B cell (primary cell): ENCODE results near the gene VPS26A. TPM values are rescaled to one million over a fixed set of nuclear protein-coding genes. Genes with fewer than 3 reads are reported as not detected.

Source experiments
- ATAC-seq: fragments of 200-7000 bp; cut with Tn5 transposase; one replicate; pipeline ENCODE4 v1.10.0; 2021; ENCODE audit warnings: low read depth, mild to moderate bottlenecking, moderate number of reproducible peaks, moderate library complexity
- CTCF ChIA-PET: fragments of 350-600 bp; sonication (Branson Sonifier 250); formaldehyde crosslinking; loops from one replicate; lab custom pipeline; 2021; ENCODE audit warnings: antibody characterized with exemption, inconsistent platforms; lab: Charles Lee
- POLR2A ChIA-PET: fragments of 350-600 bp; sonication (Branson Sonifier 250); formaldehyde crosslinking; loops from one replicate; lab custom pipeline; 2021; ENCODE audit warnings: antibody characterized with exemption; lab: Charles Lee
- DNase-seq: peaks from one replicate; pipeline ENCODE4 v3.0.0; 2013
- H2AFZ ChIP-seq: 2 replicates; pipeline ENCODE4 v1.6.1; 2012; ENCODE audit warnings: mild to moderate bottlenecking, low read depth, low read length; ENCODE audit not compliant: insufficient read depth, poor library complexity, severe bottlenecking
- H3K27ac ChIP-seq, 2 donors: 1 replicate in 1 of 2; 2 replicates in 1 of 2; pipeline ENCODE4 v1.5.1; 2012 to 2013; ENCODE audit warnings: low read length in 2 of 2, mild to moderate bottlenecking in 2 of 2, moderate library complexity in 1 of 2
- H3K27me3 ChIP-seq, 4 experiments: fragments of 200-600 bp in 1 of 4; sonication (generic) in 1 of 4; replicated peaks in 1 of 4; 1 replicate in 2 of 4; 2 replicates in 2 of 4; pipeline versions ENCODE4 v1.6.1 to v1.7.0; 2013 to 2016; ENCODE audit warnings: low read length in 3 of 4, mild to moderate bottlenecking in 2 of 4, mixed read lengths in 1 of 4, moderate library complexity in 1 of 4; ENCODE audit not compliant: insufficient read depth in 4 of 4, control insufficient read depth in 3 of 4; ENCODE audit errors: control extremely low read depth in 1 of 4
- H3K36me3 ChIP-seq, 2 experiments: replicated peaks in 1 of 2; 1 replicate in 1 of 2; 2 replicates in 1 of 2; pipeline versions ENCODE4 v1.6.1 to v1.7.1; 2013; ENCODE audit warnings: low read length in 1 of 2; ENCODE audit not compliant: insufficient read depth in 2 of 2, control insufficient read depth in 1 of 2; ENCODE audit errors: control extremely low read depth in 1 of 2, extremely low read depth in 1 of 2
- H3K4me1 ChIP-seq, 2 donors: fragments of 200-600 bp in 1 of 2; sonication (generic) in 1 of 2; 1 replicate in 1 of 2; 2 replicates in 1 of 2; pipeline versions ENCODE4 v1.5.1 to v1.6.1; 2013 to 2017; ENCODE audit warnings: low read length in 2 of 2; ENCODE audit not compliant: control insufficient read depth in 2 of 2, insufficient read depth in 2 of 2
- H3K4me2 ChIP-seq: replicated peaks from 2 replicates; pipeline ENCODE3; 2012; ENCODE audit warnings: mild to moderate bottlenecking, low read depth, low read length; ENCODE audit not compliant: poor library complexity, severe bottlenecking
- H3K4me3 ChIP-seq, 5 experiments: fragments of 200-600 bp in 1 of 5; sonication (generic) in 1 of 5; 1 replicate in 3 of 5; 2 replicates in 2 of 5; pipeline versions ENCODE4 v1.5.1 to v1.7.0; 2011 to 2016; ENCODE audit warnings: low read length in 4 of 5, mild to moderate bottlenecking in 4 of 5, low read depth in 2 of 5, control low read depth in 1 of 5, moderate library complexity in 1 of 5; ENCODE audit not compliant: insufficient read depth in 1 of 5; ENCODE audit errors: control extremely low read depth in 1 of 5, extremely low read depth in 1 of 5
- H3K79me2 ChIP-seq: fragments of 200-600 bp; sonication (generic); one replicate; pipeline ENCODE4 v1.6.0; 2016; ENCODE audit warnings: low read length; ENCODE audit not compliant: control insufficient read depth, insufficient read depth
- H3K9ac ChIP-seq: fragments of 200-600 bp; sonication (generic); 2 replicates; pipeline ENCODE4 v1.6.1; 2017; ENCODE audit warnings: mild to moderate bottlenecking, low read length, moderate library complexity
- H3K9me3 ChIP-seq, 3 donors: one replicate each; pipeline versions ENCODE4 v1.6.1 to v1.7.1; 2013; ENCODE audit warnings: low read length in 2 of 3; ENCODE audit not compliant: control insufficient read depth in 2 of 3, insufficient read depth in 1 of 3; ENCODE audit errors: control extremely low read depth in 1 of 3
- H4K20me1 ChIP-seq: 2 replicates; pipeline ENCODE4 v1.6.0; 2012; ENCODE audit warnings: mild to moderate bottlenecking, low read length; ENCODE audit not compliant: insufficient read depth, control insufficient read depth, poor library complexity, severe bottlenecking
- H3K27ac Mint-ChIP-seq: one replicate; pipeline ENCODE4 v1.8.0; 2021; ENCODE audit warnings: mixed read lengths
- H3K27me3 Mint-ChIP-seq: one replicate; pipeline ENCODE4 v1.8.0; 2021; ENCODE audit warnings: mixed read lengths
- H3K4me1 Mint-ChIP-seq: one replicate; pipeline ENCODE4 v1.8.0; 2021; ENCODE audit warnings: mixed read lengths
- H3K4me3 Mint-ChIP-seq: one replicate; pipeline ENCODE4 v1.8.0; 2021; ENCODE audit warnings: mixed read lengths
- H3K9me3 Mint-ChIP-seq: one replicate; pipeline ENCODE4 v1.8.0; 2022; ENCODE audit warnings: mixed read lengths; ENCODE audit not compliant: insufficient read depth
- CTCF ChIP-seq: fragments of 200-600 bp; IDR thresholded peaks from one replicate; pipeline ENCODE4 v1.8.0; 2022; ENCODE audit warnings: antibody characterized with exemption, mild to moderate bottlenecking
- EZH2 ChIP-seq: IDR thresholded peaks from 2 replicates; pipeline ENCODE4 v1.6.1; 2012; ENCODE audit warnings: borderline replicate concordance, low read depth, mild to moderate bottlenecking, moderate library complexity, low read length; ENCODE audit not compliant: insufficient read depth, poor library complexity, severe bottlenecking
- WGBS: methylation state at CpG from one replicate; pipeline ENCODE4 v1.1.5; 2013; ENCODE audit warnings: missing lambda C conversion rate; ENCODE audit not compliant: insufficient coverage; 5-methylcytosine and 5-hydroxymethylcytosine counted together
- intact Hi-C: fragments of 100-400 bp; cut with micrococcal nuclease; formaldehyde crosslinking; loops from one replicate; pipeline ENCODE4 v1.10.0; 2022
- polyA plus RNA-seq: library from polyadenylated mRNA; depleted of rRNA; stranded (reverse); fragments of >200 nt; gene quantifications from 2 replicates; pipeline ENCODE4 v1.2.3, GENCODE V29; 2012
- total RNA-seq, 2 donors: library from RNA; stranded (reverse); fragments of 120-200 nt in 1 of 2; gene quantifications; 1 replicate in 1 of 2; 2 replicates in 1 of 2; pipeline versions ENCODE4 v1.2.3 to v1.2.4, GENCODE V29; 2013 to 2022

The VPS26A gene
- total and polyA plus RNA-seq, 2 donors (not counting 1 experiment from before 2014, with no cell fraction given): 5.0 to 29.9 TPM

- Histone ChIP-seq H3K9me3 (no peaks in the 10 kb centered on the region), H3K36me3 (peaks cover 4 to 6% of the 10 kb centered on the region in 2 experiments), H2AFZ (no peak overlapping the region), H3K9ac (no peak overlapping the region), H3K4me1 (no peaks in the 10 kb centered on the region), H4K20me1 (peaks cover 18% of the 10 kb centered on the region), H3K4me3 (no peak overlapping the region), H3K27me3 (no peaks in the 10 kb centered on the region), H3K79me2 (peaks cover 60% of the 10 kb centered on the region), H3K27ac (no peak overlapping the region), H3K4me2 (no peak overlapping the region)
- TF ChIP-seq EZH2: no peak
- no peak for TF ChIP-seq CTCF
- DNase-seq (no peak), ATAC-seq (no peak)
- H3K27ac Mint-ChIP-seq: no peak overlapping the region
- no peaks in the 10 kb centered on the region for H3K27me3 Mint-ChIP-seq
- CTCF ChIA-PET: no interaction called here
- WGBS: no CpG with 5 or more reads among the region's 3 CpGs
- POLR2A ChIA-PET: no interaction called here
- peaks cover 8% of the 10 kb centered on the region for H3K4me1 Mint-ChIP-seq
- H3K9me3 Mint-ChIP-seq: no peaks in the 10 kb centered on the region
- intact Hi-C loops: no loop called here
- no peak overlapping the region for H3K4me3 Mint-ChIP-seq
These were observed 28.0 kb downstream of the VPS26A start for GRCh38 chr10:69151984-69152383.

GRCh38 chr10:69153227-69153626, 29.2 kb downstream of the VPS26A start:
- Histone ChIP-seq H3K4me3 (no peak overlapping the region), H3K4me2 (no peak overlapping the region), H3K27me3 (no peaks in the 10 kb centered on the region), H4K20me1 (peaks cover 18% of the 10 kb centered on the region), H3K9ac (no peak overlapping the region), H3K79me2 (peaks cover 48% of the 10 kb centered on the region), H2AFZ (no peak overlapping the region), H3K36me3 (peaks cover 6 to 19% of the 10 kb centered on the region in 2 experiments), H3K9me3 (no peaks in the 10 kb centered on the region), H3K27ac (no peak overlapping the region), H3K4me1 (no peaks in the 10 kb centered on the region)
- POLR2A ChIA-PET: no interaction called here
- WGBS: 100% methylated on average over 4 of the region's 6 CpGs
- ATAC-seq: no peak
- no peaks in the 10 kb centered on the region for H3K27me3 Mint-ChIP-seq
- intact Hi-C loops: no loop called here
- TF ChIP-seq EZH2 (no peak), CTCF (no peak)
- H3K4me3 Mint-ChIP-seq: no peak overlapping the region
- no peaks in the 10 kb centered on the region for H3K9me3 Mint-ChIP-seq
- peaks cover 5% of the 10 kb centered on the region for H3K4me1 Mint-ChIP-seq
- no peak for DNase-seq
- CTCF ChIA-PET: no interaction called here
- H3K27ac Mint-ChIP-seq: no peak overlapping the region
